Measurements from ENCODE around the gene KLC4.
A peak's percentile ranks its signal among the peaks of the same experiment; 100 is the strongest.

Gene KLC4

GRCh38 chr6:43092635-43093034, 33.2 kb downstream of the KLC4 start:
- TF ChIP-seq, protein P1, sequence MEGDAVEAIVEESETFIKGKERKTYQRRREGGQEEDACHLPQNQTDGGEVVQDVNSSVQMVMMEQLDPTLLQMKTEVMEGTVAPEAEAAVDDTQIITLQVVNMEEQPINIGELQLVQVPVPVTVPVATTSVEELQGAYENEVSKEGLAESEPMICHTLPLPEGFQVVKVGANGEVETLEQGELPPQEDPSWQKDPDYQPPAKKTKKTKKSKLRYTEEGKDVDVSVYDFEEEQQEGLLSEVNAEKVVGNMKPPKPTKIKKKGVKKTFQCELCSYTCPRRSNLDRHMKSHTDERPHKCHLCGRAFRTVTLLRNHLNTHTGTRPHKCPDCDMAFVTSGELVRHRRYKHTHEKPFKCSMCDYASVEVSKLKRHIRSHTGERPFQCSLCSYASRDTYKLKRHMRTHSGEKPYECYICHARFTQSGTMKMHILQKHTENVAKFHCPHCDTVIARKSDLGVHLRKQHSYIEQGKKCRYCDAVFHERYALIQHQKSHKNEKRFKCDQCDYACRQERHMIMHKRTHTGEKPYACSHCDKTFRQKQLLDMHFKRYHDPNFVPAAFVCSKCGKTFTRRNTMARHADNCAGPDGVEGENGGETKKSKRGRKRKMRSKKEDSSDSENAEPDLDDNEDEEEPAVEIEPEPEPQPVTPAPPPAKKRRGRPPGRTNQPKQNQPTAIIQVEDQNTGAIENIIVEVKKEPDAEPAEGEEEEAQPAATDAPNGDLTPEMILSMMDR (conservative IDR thresholded peaks at IDR 0.05; ENCODE audit: low read depth), result no peak
- no peak overlapping the region for H3K27ac ChIP-seq
- DNase-seq (ENCODE audit: low spot score), result no peak
- POLR2A ChIA-PET (ENCODE audit: low non-redundant PET), result no interaction called here
- CTCF ChIA-PET, result no interaction called here

DNA sequence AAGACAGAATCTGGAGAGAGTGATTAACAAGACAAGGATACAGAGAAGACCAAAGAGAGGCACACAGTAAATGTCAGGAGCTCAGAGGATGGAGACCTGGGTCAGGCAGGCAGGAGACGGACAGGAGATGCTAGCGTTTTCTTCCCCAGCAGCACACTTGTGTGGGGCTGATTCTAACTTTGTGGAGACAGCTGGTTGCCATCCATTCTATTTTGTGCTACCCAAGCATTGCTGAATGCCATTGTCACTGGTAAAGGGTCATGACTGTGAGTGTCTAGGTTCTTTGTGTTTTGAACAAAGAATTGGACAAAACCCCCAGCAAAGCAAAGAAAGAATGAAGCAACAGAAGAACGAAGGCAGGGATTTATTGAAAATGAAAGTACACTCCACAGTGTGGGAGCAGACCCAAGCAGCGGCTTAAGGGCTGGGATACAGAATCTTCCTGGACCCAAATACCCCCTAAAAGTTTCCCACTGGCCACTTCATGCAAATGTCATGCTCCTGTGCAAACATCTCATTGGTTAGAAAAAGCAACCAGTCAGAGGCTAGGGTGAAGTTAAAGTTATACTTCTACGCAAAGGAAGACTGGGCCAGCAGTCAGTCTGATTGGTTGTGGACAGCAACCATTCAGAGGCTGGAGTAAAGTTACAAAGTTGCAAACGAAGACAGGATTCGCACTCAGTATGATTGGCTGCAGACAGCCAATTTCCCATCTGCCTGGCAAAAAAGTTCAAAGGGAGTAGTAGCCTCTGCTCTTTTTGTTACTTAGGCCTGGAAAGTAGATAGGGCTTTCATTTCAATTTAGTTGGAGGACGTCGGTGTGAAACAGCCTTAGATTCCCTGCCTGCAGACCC, 34.2 kb downstream of the KLC4 start:
- CTCF ChIA-PET, result no interaction called here
- DNase-seq (ENCODE audit: low spot score), result no peak

DNA sequence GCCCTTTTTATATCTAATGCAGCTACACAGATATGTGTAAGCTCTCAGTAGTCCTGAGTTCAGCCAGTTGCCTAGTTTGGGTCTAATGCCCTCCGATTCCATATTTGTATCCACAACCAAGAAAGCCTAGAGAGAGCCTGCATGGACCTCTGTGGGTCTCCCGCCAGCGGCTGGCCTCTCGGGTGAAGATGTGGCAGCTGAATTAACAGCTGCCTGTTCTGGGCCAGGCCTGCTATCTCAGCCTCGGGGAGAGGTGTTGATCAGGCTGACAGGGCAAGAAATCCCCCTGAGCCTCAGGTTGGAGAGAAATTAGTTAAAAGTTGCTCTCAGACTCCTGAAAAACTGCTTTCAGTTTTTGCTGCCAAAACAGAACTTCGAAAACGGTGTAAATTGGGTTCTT, 36.5 kb downstream of the KLC4 start:
- H3K27ac ChIP-seq, result peak overlapping the region; percentile 95
- POLR2A ChIA-PET (ENCODE audit: low non-redundant PET), result interaction anchor here (1.0 kb wide), 1 partner anchor 11 kb away, joined by 8 read pairs; no protein-coding TSS in a partner anchor
- no peak for DNase-seq (ENCODE audit: low spot score)
- CTCF ChIA-PET, result interaction anchor here (0.6 to 1.6 kb wide), 6 partner anchors 12 to 81 kb away, joined by 3 to 4 read pairs (median 4); no protein-coding TSS in a partner anchor
- TF ChIP-seq, protein P1 (conservative IDR thresholded peaks at IDR 0.05; ENCODE audit: low read depth), result no peak

More for the DNA sequence above, 34.2 kb downstream of the KLC4 start:
- peak overlapping the region; percentile 79 for H3K27ac ChIP-seq
- POLR2A ChIA-PET (ENCODE audit: low non-redundant PET), result no interaction called here
- TF ChIP-seq, protein P1 (conservative IDR thresholded peaks at IDR 0.05; ENCODE audit: low read depth), result no peak

- DNase-seq (ENCODE audit: low spot score), result peak; percentile 87
These were observed 37.1 kb downstream of the KLC4 start for GRCh38 chr6:43096451-43097097.

DNA sequence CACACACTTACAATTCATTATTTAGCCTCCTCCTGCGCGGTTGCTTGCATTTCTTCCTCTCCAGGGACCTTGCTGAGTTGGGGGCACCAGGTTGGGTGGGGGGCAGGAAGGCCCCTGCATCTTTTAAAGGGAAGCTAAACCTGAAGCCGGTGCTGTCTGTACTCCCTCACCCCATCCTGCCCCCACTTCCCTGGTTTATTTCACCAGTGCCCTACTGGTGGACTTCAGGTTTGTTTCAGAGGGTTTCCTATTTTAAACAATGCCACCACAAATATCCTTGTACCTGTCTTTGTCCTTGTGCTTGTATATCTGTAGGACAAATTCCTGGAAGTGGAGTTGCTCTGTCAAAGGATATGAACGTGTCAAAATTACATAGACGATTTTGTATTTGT, 37.7 kb downstream of the KLC4 start:
- peak overlapping the region; percentile 95 for H3K27ac ChIP-seq
- TF ChIP-seq, protein P1 (conservative IDR thresholded peaks at IDR 0.05; ENCODE audit: low read depth), result no peak
- DNase-seq (ENCODE audit: low spot score), result no peak
- ChIA-PET POLR2A (ENCODE audit: low non-redundant PET) (no interaction called here), CTCF (interaction anchor here (0.6 to 1.6 kb wide), 5 partner anchors 10 to 47 kb away, joined by 3 to 4 read pairs (median 4); no protein-coding TSS in a partner anchor)

More at GRCh38 chr6:43096451-43097097, 37.1 kb downstream of the KLC4 start:
- ChIA-PET CTCF (interaction anchor here (0.6 to 1.6 kb wide), 6 partner anchors 11 to 81 kb away, joined by 3 to 4 read pairs (median 4); no protein-coding TSS in a partner anchor), POLR2A (ENCODE audit: low non-redundant PET) (interaction anchor here (1.0 kb wide), 1 partner anchor 11 kb away, joined by 8 read pairs; no protein-coding TSS in a partner anchor)
- TF ChIP-seq, protein P1 (conservative IDR thresholded peaks at IDR 0.05; ENCODE audit: low read depth), result no peak
- H3K27ac ChIP-seq, result peak overlapping the region; percentile 95

DNA sequence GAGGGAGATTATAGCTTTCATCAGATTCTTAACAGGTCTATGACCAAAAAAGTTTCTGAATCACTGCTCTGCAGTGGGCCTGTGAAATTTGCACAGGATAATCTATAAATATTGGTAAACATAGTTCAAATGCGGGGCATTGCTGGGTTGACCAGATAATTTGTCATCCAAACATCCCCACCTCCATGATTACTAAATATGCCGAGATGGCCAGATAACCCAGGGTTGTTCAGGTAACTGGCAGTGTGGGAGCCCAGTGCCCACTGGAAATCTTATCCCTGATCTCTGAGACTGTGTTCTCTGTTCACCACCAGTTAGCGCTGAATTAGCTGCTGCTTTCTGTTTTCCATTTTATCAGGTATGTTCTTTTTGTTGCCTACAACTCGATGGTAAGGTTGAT, 38.1 kb downstream of the KLC4 start:
- no peak for DNase-seq (ENCODE audit: low spot score)
- ChIA-PET CTCF (interaction anchor here (0.6 to 1.6 kb wide), 2 partner anchors 33 to 36 kb away, joined by 4 read pairs; no protein-coding TSS in a partner anchor), POLR2A (ENCODE audit: low non-redundant PET) (no interaction called here)
- TF ChIP-seq, protein P1 (conservative IDR thresholded peaks at IDR 0.05; ENCODE audit: low read depth), result no peak
- H3K27ac ChIP-seq, result peak overlapping the region; percentile 95
